ENCODE data around the gene DHH. TPM values are rescaled to one million over a fixed set of nuclear protein-coding genes. Genes with fewer than 3 reads are reported as not detected.

Gene DHH
- total RNA-seq, 1 donor from 2014 or later: 31.5 TPM

- intact Hi-C loops (cut with DNase I): no loop called here
Measured at GRCh38 chr12:49093792-49094159, 825 bp downstream of the DHH start.

DNA sequence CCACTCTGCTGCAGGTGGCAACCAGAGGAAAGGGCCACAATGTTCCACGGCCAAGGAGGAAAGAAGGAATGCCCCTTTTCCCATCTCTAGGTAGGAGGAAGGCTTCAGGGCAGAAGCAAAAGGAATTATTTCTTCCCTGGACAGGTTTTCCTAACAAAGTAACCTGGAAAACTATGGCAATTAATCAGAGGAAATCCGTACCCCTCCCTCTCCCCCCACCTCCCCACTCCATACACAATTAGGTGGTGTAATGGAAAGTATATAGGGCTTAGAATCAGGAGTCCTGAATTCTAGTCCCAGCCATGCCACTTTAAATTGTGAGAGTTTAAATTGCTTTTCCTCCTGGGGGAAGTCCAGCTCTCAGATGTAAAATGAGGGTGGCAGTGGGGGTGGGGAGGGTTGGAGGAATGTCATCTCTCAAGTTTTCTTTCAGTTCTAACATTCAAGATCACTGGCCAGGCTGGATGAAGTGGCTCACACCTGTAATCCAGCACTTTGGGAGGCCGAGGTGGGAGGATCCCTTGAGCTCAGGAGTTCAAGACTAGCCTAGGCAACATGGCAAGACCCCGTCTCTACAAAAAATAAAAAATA is 1.7 kb downstream of the DHH start:
- DNase-seq (ENCODE audit: low spot score in 2 of 2): no peak
- Histone ChIP-seq H3K36me3 (peaks cover 15 to 16% of the 10 kb centered on the region in 2 donors), H3K4me3 (no peak overlapping the region), H3K4me1 (peaks cover 16 to 33% of the 10 kb centered on the region in 2 donors), H3K9me3 (no peaks in the 10 kb centered on the region), H3K27me3 (peaks cover 10% of the 10 kb centered on the region), H3K27ac (no peak overlapping the region)
- TF ChIP-seq, protein P1, sequence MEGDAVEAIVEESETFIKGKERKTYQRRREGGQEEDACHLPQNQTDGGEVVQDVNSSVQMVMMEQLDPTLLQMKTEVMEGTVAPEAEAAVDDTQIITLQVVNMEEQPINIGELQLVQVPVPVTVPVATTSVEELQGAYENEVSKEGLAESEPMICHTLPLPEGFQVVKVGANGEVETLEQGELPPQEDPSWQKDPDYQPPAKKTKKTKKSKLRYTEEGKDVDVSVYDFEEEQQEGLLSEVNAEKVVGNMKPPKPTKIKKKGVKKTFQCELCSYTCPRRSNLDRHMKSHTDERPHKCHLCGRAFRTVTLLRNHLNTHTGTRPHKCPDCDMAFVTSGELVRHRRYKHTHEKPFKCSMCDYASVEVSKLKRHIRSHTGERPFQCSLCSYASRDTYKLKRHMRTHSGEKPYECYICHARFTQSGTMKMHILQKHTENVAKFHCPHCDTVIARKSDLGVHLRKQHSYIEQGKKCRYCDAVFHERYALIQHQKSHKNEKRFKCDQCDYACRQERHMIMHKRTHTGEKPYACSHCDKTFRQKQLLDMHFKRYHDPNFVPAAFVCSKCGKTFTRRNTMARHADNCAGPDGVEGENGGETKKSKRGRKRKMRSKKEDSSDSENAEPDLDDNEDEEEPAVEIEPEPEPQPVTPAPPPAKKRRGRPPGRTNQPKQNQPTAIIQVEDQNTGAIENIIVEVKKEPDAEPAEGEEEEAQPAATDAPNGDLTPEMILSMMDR (IDR thresholded peaks at IDR 0.05): no peak
- intact Hi-C loops (cut with DNase I): no loop called here

More at GRCh38 chr12:49093792-49094159, 825 bp downstream of the DHH start:
- peak overlapping the region; percentile 24 to 51 for H3K4me3 ChIP-seq
- peaks cover 16 to 33% of the 10 kb centered on the region in 2 donors for H3K4me1 ChIP-seq
- TF ChIP-seq, protein P1 (IDR thresholded peaks at IDR 0.05): no peak
- H3K36me3 ChIP-seq: peaks cover 24 to 25% of the 10 kb centered on the region in 2 donors
- DNase-seq (ENCODE audit: low spot score in 2 of 2): no peak
- H3K27me3 ChIP-seq: peaks cover 10% of the 10 kb centered on the region
- no peak overlapping the region for H3K27ac ChIP-seq
- H3K9me3 ChIP-seq: no peaks in the 10 kb centered on the region

- no peaks in the 10 kb centered on the region for H3K9me3 ChIP-seq
- intact Hi-C loops (cut with DNase I): no loop called here
- peaks cover 16 to 33% of the 10 kb centered on the region in 2 donors for H3K4me1 ChIP-seq
- peak overlapping the region; percentile 16 to 46 for H3K4me3 ChIP-seq
- no peak for DNase-seq (ENCODE audit: low spot score in 2 of 2)
- H3K27ac ChIP-seq: no peak overlapping the region
- H3K27me3 ChIP-seq: peaks cover 10% of the 10 kb centered on the region
- TF ChIP-seq, protein P1 (IDR thresholded peaks at IDR 0.05): peak in 2 of 3 experiments; percentile 16 to 19
- peaks cover 8 to 10% of the 10 kb centered on the region in 2 donors for H3K36me3 ChIP-seq
Measured at GRCh38 chr12:49092086-49092815, 2.4 kb downstream of the DHH start.

DNA sequence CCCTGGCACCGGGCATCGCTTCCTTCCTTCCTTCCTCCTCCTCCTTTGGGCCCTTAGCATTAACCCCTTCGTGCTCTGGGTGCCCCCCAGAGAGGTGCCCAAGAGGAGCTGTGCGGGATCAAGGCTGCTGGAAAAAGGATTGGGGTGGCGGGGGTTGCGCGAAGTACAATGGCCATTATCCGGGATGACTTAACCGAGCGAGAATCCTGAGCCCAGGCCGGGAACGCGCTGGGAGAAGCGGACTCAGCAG is 2.8 kb downstream of the DHH start:
- peaks cover 4 to 5% of the 10 kb centered on the region in 2 donors for H3K36me3 ChIP-seq
- H3K27ac ChIP-seq: no peak overlapping the region
- H3K27me3 ChIP-seq: peaks cover 10% of the 10 kb centered on the region
- TF ChIP-seq, protein P1 (IDR thresholded peaks at IDR 0.05): no peak
- H3K9me3 ChIP-seq: no peaks in the 10 kb centered on the region
- intact Hi-C loops (cut with DNase I): no loop called here
- peak overlapping the region; percentile 16 to 46 for H3K4me3 ChIP-seq
- DNase-seq (ENCODE audit: low spot score in 2 of 2): no peak
- peaks cover 16 to 33% of the 10 kb centered on the region in 2 donors for H3K4me1 ChIP-seq

- H3K27ac ChIP-seq: no peak overlapping the region
- no peaks in the 10 kb centered on the region for H3K9me3 ChIP-seq
- H3K27me3 ChIP-seq: peaks cover 10% of the 10 kb centered on the region
- TF ChIP-seq, protein P1 (IDR thresholded peaks at IDR 0.05): no peak
- intact Hi-C loops (cut with DNase I): no loop called here
- no peak for DNase-seq (ENCODE audit: low spot score in 2 of 2)
- H3K4me3 ChIP-seq: peak overlapping the region; percentile 16 to 46
- H3K36me3 ChIP-seq: no peaks in the 10 kb centered on the region
- H3K4me1 ChIP-seq: peaks cover 16 to 33% of the 10 kb centered on the region in 2 donors
Measured at GRCh38 chr12:49091056-49091835, 3.4 kb downstream of the DHH start.

Data from ascending aorta (tissue), 2 donors.